ENCODE results near the gene FN3K. TPM values are rescaled to one million over a fixed set of nuclear protein-coding genes. Genes with fewer than 3 reads are reported as not detected.

The FN3K gene
- total RNA-seq, 1 donor from 2014 or later = 5.9 TPM

DNA sequence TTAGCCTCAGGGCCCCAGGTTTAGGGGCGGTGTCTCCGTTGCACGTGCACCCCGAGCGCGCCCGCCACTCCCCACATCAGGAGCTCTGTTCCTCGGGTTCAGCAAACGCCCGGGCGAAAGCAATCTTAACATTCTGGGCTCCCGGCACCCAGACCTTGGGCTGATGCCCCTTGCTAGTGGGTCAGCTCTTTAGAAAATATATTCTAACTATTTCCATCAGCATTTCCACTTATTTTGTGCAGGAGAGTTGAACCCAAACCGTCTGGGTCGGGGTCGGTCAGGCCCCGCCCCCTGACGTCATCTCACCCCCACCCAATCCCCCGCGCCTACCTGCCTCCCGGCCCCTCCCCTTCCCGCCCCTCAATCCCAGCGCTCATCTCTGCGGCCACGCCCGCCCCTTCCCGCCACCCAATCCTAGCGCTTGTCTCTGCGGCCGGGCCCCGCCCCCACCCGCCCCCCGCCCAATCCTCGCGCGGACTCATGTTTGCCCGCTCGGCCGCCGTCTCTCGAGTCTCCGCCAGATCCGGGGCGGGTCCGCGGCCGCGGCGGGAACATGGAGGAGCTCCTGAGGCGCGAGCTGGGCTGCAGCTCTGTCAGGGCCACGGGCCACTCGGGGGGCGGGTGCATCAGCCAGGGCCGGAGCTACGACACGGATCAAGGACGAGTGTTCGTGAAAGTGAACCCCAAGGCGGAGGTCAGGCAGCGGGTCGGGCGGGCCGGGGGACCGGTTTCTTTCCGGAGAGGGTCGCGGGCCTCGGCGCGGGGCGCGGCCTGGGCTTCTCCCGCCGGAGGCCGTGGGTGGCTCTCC is 19.0 kb upstream of the FN3K start, which contains the start of gene FN3KRP:
Gene FN3KRP, plus strand, starts transcription at position 504 of the 808 bp plus-strand sequence. Its CDS starts 50 bp downstream, at position 554.
- no peaks in the 10 kb centered on the region for H3K27me3 ChIP-seq
- peak within 1 kb of the TSS; percentile 70 to 94 for H3K4me3 ChIP-seq
- peak; percentile 96 for DNase-seq (ENCODE audit: extremely low spot score in 2 of 2)
- H3K4me1 ChIP-seq = peaks cover 22% of the 10 kb centered on the region
- H3K36me3 ChIP-seq = peaks cover 0 to 7% of the 10 kb centered on the region in 2 donors
- no peaks in the 10 kb centered on the region for H3K9me3 ChIP-seq
- TF ChIP-seq, protein P1, sequence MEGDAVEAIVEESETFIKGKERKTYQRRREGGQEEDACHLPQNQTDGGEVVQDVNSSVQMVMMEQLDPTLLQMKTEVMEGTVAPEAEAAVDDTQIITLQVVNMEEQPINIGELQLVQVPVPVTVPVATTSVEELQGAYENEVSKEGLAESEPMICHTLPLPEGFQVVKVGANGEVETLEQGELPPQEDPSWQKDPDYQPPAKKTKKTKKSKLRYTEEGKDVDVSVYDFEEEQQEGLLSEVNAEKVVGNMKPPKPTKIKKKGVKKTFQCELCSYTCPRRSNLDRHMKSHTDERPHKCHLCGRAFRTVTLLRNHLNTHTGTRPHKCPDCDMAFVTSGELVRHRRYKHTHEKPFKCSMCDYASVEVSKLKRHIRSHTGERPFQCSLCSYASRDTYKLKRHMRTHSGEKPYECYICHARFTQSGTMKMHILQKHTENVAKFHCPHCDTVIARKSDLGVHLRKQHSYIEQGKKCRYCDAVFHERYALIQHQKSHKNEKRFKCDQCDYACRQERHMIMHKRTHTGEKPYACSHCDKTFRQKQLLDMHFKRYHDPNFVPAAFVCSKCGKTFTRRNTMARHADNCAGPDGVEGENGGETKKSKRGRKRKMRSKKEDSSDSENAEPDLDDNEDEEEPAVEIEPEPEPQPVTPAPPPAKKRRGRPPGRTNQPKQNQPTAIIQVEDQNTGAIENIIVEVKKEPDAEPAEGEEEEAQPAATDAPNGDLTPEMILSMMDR (IDR thresholded peaks at IDR 0.05) = no peak
- TF ChIP-seq POLR2A (IDR thresholded peaks at IDR 0.05) = peak in 1 of 2 donors; percentile 11
- peak in 1 of 2 donors; percentile 69 for TF ChIP-seq POLR2AphosphoS5 (IDR thresholded peaks at IDR 0.05; ENCODE audit: insufficient read depth in 1 of 2, low read depth in 1 of 2)
- H3K27ac ChIP-seq = peak within 1 kb of the TSS; percentile 66
- intact Hi-C loops (cut with DNase I) = no loop called here

GRCh38 chr17:82718986-82719685 is 16.3 kb upstream of the FN3K start:
- no peaks in the 10 kb centered on the region for H3K9me3 ChIP-seq
- H3K4me3 ChIP-seq = no peak overlapping the region
- no peaks in the 10 kb centered on the region for H3K27me3 ChIP-seq
- intact Hi-C loops (cut with DNase I) = no loop called here
- DNase-seq (ENCODE audit: extremely low spot score in 2 of 2) = no peak
- H3K36me3 ChIP-seq = peaks cover 0 to 12% of the 10 kb centered on the region in 2 donors
- H3K4me1 ChIP-seq = peaks cover 22% of the 10 kb centered on the region
- no peak overlapping the region for H3K27ac ChIP-seq
- TF ChIP-seq POLR2AphosphoS5 (IDR thresholded peaks at IDR 0.05; ENCODE audit: insufficient read depth in 1 of 2, low read depth in 1 of 2) = no peak
- TF ChIP-seq POLR2A (IDR thresholded peaks at IDR 0.05) = no peak

- Histone ChIP-seq H3K27ac (no peak overlapping the region), H3K4me3 (no peak overlapping the region), H3K36me3 (peaks cover 0 to 12% of the 10 kb centered on the region in 2 donors), H3K9me3 (no peaks in the 10 kb centered on the region), H3K27me3 (no peaks in the 10 kb centered on the region), H3K4me1 (peaks cover 22% of the 10 kb centered on the region)
- intact Hi-C loops (cut with DNase I) = no loop called here
- DNase-seq (ENCODE audit: extremely low spot score in 2 of 2) = no peak
- no peak for TF ChIP-seq POLR2AphosphoS5 (IDR thresholded peaks at IDR 0.05; ENCODE audit: insufficient read depth in 1 of 2, low read depth in 1 of 2)
- TF ChIP-seq, protein P1 (IDR thresholded peaks at IDR 0.05) = no peak
- no peak for TF ChIP-seq POLR2A (IDR thresholded peaks at IDR 0.05)
Observed at GRCh38 chr17:82720204-82720603, 15.2 kb upstream of the FN3K start.

GRCh38 chr17:82722341-82723013 is 12.9 kb upstream of the FN3K start:
- H3K36me3 ChIP-seq = peaks cover 0 to 26% of the 10 kb centered on the region in 2 donors
- no peak for DNase-seq (ENCODE audit: extremely low spot score in 2 of 2)
- no peak overlapping the region for H3K4me3 ChIP-seq
- no peaks in the 10 kb centered on the region for H3K9me3 ChIP-seq
- TF ChIP-seq, protein P1 (IDR thresholded peaks at IDR 0.05) = no peak
- TF ChIP-seq POLR2A (IDR thresholded peaks at IDR 0.05) = no peak
- H3K4me1 ChIP-seq = peaks cover 9% of the 10 kb centered on the region
- intact Hi-C loops (cut with DNase I) = no loop called here
- no peaks in the 10 kb centered on the region for H3K27me3 ChIP-seq
- H3K27ac ChIP-seq = no peak overlapping the region

GRCh38 chr17:82723169-82723807 is 12.1 kb upstream of the FN3K start:
- H3K27me3 ChIP-seq = no peaks in the 10 kb centered on the region
- TF ChIP-seq POLR2AphosphoS5 (IDR thresholded peaks at IDR 0.05; ENCODE audit: insufficient read depth in 1 of 2, low read depth in 1 of 2) (no peak), POLR2A (IDR thresholded peaks at IDR 0.05) (no peak)
- TF ChIP-seq, protein P1 (IDR thresholded peaks at IDR 0.05) = no peak
- no peaks in the 10 kb centered on the region for H3K9me3 ChIP-seq
- no peak for DNase-seq (ENCODE audit: extremely low spot score in 2 of 2)
- H3K36me3 ChIP-seq = peaks cover 0 to 26% of the 10 kb centered on the region in 2 donors
- peaks cover 1% of the 10 kb centered on the region for H3K4me1 ChIP-seq
- no peak overlapping the region for H3K4me3 ChIP-seq
- H3K27ac ChIP-seq = no peak overlapping the region
- intact Hi-C loops (cut with DNase I) = no loop called here

All from vagina (tissue), 2 donors.